Thoracic aorta (tissue), 2 donors: Measurements from ENCODE around the gene NCKAP5. TPM values are rescaled to one million over a fixed set of nuclear protein-coding genes. Genes with fewer than 3 reads are reported as not detected.

ENCODE experiments used
- ATAC-seq: fragments of 150-250 bp; one replicate; pipeline ENCODE4 v1.8.0; 2017; ENCODE audit warnings: low read depth; ENCODE audit not compliant: insufficient number of reproducible peaks, low FRiP score
- DNase-seq: peaks from one replicate; pipeline ENCODE4 v3.0.0-alpha.2; 2020; ENCODE audit warnings: low spot score
- H3K27ac ChIP-seq, 2 donors: fragments of 200-600 bp; sonication (generic); 1 replicate in 1 of 2; 2 replicates in 1 of 2; pipeline ENCODE4 v1.5.1; 2016; ENCODE audit warnings: mild to moderate bottlenecking in 2 of 2, moderate library complexity in 2 of 2
- H3K27me3 ChIP-seq: fragments of 200-600 bp; sonication (generic); replicated peaks from 2 replicates; pipeline ENCODE4 v1.6.0; 2016; ENCODE audit warnings: mild to moderate bottlenecking; ENCODE audit not compliant: insufficient read depth
- H3K36me3 ChIP-seq: fragments of 200-600 bp; sonication (generic); one replicate; pipeline ENCODE4 v1.5.1; 2016
- H3K4me1 ChIP-seq, 2 donors: fragments of 200-600 bp; sonication (generic); 1 replicate in 1 of 2; 2 replicates in 1 of 2; pipeline versions ENCODE4 v1.5.1 to v1.6.0; 2016; ENCODE audit warnings: low read depth in 2 of 2, mild to moderate bottlenecking in 1 of 2; ENCODE audit not compliant: control insufficient read depth in 1 of 2
- H3K4me3 ChIP-seq: fragments of 200-600 bp; sonication (generic); 2 replicates; pipeline ENCODE4 v1.5.1; 2016; ENCODE audit warnings: mild to moderate bottlenecking
- H3K9me3 ChIP-seq: fragments of 200-600 bp; sonication (generic); 2 replicates; pipeline ENCODE4 v1.5.1; 2016
- CTCF ChIP-seq: fragments of 200-600 bp; sonication (generic); IDR thresholded peaks from one replicate; pipeline ENCODE4 v1.5.1; 2019; ENCODE audit warnings: antibody characterized with exemption
- total RNA-seq, 2 donors: library from RNA; depleted of rRNA; stranded (reverse); fragments of >200 nt; gene quantifications; one replicate each; pipeline versions ENCODE4 v1.1.0 to v1.2.3, GENCODE V29; 2016

Gene NCKAP5
- total RNA-seq, 2 donors from 2014 or later = 1.2 to 1.9 TPM

DNA sequence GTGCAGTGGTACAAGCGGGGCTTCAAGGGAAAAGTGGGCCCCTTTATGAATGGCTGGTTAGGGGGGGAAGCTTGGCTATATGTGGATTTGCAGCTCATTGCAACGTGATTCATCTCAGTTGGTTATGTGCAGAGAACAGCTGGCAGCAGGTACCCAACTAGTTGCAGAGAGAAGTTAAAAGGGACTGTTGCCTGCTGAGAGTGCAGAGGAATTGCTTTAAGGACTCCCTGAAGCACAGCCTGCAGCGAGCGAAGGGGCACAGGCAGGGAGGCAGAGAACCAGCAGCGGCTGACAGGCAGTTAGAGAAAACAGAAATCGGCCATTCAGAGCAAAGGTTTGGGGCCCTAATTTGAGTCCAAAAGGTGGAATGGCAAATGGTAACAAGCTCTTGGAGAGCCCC lies 620.1 kb downstream of the NCKAP5 start:
- no peak overlapping the region for H3K27ac ChIP-seq
- DNase-seq (no peak), ATAC-seq (no peak)
- no peak for TF ChIP-seq CTCF
- no peaks in the 10 kb centered on the region for H3K4me1 ChIP-seq
- H3K36me3 ChIP-seq = no peaks in the 10 kb centered on the region
- H3K4me3 ChIP-seq = no peak overlapping the region
- H3K27me3 ChIP-seq = no peaks in the 10 kb centered on the region
- no peaks in the 10 kb centered on the region for H3K9me3 ChIP-seq

DNA sequence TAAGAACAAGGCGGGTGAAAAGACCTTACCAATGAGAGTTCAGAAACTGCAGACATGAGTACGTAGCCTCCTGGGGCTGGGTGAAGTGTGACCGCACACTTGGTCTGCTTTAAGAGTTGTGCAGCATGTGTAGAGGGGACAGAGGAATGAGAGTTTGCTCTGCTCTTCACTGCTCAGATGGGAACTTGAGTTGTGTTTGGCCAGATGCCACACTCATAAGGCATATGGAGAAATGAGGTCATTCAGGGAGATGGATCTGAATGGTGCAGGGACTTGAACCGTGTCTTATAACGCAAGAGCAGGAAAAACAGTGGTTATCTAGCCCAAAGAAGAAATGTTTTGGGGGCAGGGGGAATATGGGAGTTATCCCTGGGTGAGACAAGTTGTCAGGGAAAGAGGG lies 624.4 kb downstream of the NCKAP5 start:
- Histone ChIP-seq H3K4me3 (no peak overlapping the region), H3K27me3 (no peaks in the 10 kb centered on the region), H3K27ac (no peak overlapping the region), H3K9me3 (no peaks in the 10 kb centered on the region), H3K4me1 (no peaks in the 10 kb centered on the region), H3K36me3 (no peaks in the 10 kb centered on the region)
- DNase-seq (no peak), ATAC-seq (no peak)
- TF ChIP-seq CTCF = no peak

- Histone ChIP-seq H3K9me3 (no peaks in the 10 kb centered on the region), H3K36me3 (no peaks in the 10 kb centered on the region), H3K4me3 (no peak overlapping the region), H3K27ac (no peak overlapping the region), H3K4me1 (no peaks in the 10 kb centered on the region), H3K27me3 (no peaks in the 10 kb centered on the region)
- no peak for DNase-seq
- no peak for ATAC-seq
- TF ChIP-seq CTCF = no peak
Observed at GRCh38 chr2:132941296-132942020, 626.8 kb downstream of the NCKAP5 start.

DNA sequence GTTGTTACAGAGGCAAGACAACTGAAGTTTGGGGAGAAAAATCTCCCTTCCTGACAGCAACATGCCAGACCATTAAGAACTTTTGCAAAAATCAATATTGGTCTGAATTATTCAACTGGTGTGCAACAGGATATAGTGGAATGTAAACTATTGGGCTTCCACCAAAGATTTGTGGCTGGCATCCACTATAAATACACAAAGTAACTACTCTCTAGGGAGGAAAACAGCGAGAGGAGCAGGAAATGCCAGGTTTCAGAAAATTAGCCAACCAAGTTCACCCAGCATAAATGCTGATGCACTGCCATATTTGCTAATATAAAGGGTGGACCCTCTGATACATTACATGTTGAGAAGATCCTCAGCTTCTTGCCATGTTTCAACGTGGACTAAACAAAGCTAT lies 630.6 kb downstream of the NCKAP5 start:
- Histone ChIP-seq H3K27ac (no peak overlapping the region), H3K4me1 (no peaks in the 10 kb centered on the region), H3K27me3 (no peaks in the 10 kb centered on the region), H3K4me3 (no peak overlapping the region), H3K36me3 (no peaks in the 10 kb centered on the region), H3K9me3 (no peaks in the 10 kb centered on the region)
- ATAC-seq (no peak), DNase-seq (no peak)
- no peak for TF ChIP-seq CTCF

GRCh38 chr2:132936791-132937190 lies 631.5 kb downstream of the NCKAP5 start:
- no peak for ATAC-seq
- no peak overlapping the region for H3K27ac ChIP-seq
- H3K27me3 ChIP-seq = no peaks in the 10 kb centered on the region
- no peaks in the 10 kb centered on the region for H3K9me3 ChIP-seq
- no peaks in the 10 kb centered on the region for H3K4me1 ChIP-seq
- H3K36me3 ChIP-seq = no peaks in the 10 kb centered on the region
- DNase-seq = no peak
- no peak for TF ChIP-seq CTCF
- no peak overlapping the region for H3K4me3 ChIP-seq
